NCI-H2196 treated with DMSO at 0.1 percent for 48 hours (cell line): ENCODE data around the gene SPRY4.
"Not testable (repeated sequence)": the region's sequence is repeated elsewhere in the genome, so short reads cannot be mapped to it uniquely, and the experiment has no call there.

ENCODE experiments used
- DNase-seq: peaks from one replicate; lab custom pipeline; 2025; ENCODE audit not compliant: unreplicated experiment; lab: John Stamatoyannopoulos, UW

The SPRY4 gene, protein sequence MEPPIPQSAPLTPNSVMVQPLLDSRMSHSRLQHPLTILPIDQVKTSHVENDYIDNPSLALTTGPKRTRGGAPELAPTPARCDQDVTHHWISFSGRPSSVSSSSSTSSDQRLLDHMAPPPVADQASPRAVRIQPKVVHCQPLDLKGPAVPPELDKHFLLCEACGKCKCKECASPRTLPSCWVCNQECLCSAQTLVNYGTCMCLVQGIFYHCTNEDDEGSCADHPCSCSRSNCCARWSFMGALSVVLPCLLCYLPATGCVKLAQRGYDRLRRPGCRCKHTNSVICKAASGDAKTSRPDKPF

DNA sequence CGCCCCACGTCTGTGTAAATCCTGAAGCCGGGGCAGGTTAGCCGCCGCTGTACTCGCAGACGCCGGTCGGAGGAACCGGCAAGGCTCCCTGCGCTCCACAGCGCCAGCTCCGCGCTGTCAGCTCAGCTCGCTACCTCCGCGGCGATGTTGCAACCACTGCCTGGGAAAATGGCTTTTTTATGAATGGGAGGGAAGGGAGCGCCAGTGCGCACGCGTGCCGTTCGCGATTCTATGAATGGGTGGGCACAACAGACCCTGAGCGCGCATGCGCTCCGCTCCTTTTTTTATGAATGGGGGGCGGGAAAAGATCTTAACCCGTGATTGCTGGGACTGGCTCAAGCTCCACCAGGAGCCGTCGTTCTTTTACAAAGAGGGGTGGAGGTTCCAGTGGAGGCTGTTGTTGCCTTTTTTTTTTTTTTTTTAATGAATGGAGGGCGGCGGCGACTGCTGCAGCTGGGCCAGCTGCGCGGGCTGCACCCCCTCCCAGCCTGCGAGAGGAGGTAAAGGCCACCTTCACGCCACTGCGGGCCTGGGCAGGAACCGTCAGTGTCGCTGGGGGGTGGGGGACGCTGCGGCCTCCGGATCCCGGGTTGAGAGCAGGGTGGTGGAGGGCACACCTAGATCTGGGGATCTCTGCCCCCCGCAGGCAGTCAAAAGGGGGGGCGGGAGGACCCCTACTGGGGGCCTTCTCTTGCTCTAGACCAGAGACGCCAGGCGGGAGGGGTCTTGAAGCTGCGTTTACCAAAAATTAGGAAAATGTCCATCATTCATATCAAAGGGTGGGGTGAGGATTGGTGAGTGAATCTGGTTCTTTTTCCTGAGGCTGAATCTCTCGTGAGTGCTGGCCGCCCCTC, at the start of gene SPRY4:
Gene SPRY4 (minus strand): TSS at position 151 of the 854 bp plus-strand sequence. CDS start 9,913 bp downstream, outside the sequence.
- DNase-seq = peak; percentile 98

DNA sequence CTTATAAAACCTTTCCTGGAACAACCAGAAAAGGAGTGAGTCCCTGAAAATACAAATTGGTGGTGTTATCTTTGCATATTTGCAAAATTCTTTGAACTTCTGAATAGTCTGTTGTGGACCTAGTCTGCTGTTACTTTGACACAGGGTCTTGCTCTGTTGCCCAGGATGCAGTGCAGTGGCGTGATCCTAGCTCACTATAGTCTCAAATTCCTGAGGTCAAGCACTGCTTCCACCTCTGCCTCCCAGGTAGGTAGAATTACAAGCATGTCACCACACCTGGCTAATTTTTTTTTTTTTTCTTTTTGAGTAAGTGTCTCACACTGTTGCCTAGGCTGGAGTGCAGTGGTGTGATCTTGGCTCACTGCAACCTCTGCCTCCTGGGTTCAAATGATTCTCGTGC, 43.7 kb upstream of the SPRY4 start:
- DNase-seq = no peak

GRCh38 chr5:142366007-142366406, 41.2 kb upstream of the SPRY4 start:
- DNase-seq = no peak

DNA sequence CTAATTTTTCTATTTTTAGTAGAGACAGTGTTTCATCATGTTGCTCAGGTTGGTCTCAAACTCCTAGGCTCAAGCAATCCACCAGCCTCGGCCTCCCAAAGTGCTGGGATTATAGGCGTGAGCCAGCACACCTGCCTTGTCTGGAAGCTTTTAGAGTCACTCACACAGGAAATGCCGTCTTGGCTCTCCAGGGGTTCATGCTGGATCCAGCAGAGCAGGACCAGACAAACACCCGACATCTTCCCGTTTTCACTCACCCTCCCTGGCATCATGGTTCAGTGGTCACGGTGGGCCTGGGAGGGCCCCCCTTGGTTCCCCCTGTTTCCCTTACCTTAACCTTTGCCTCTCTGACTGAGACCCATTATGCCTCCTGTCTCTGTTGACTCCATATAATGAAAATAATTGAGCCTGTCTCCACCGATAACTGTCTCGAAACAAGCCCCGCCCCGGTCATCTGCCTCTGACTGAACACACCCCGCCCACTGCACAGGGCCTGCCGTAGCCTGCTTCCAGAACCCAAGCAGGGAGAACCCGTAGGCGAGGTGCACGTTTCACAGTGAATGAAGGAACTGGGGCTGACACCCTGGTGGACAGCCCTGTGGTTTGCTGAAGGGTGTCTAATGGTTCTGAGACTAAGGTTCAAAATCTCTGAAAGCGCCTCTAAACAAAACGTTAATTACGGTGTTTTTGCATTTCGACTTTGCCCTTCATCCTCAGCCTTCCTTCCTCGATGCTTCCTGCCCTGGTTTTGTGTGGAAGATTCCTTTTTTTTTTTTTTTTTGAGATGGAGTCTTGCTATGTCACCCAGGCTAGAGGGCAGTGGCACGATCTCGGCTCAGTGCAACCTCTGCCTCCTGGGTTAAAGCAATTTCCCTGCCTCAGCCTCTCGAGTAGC, 39.7 kb upstream of the SPRY4 start:
- DNase-seq = peak; percentile 88

DNA sequence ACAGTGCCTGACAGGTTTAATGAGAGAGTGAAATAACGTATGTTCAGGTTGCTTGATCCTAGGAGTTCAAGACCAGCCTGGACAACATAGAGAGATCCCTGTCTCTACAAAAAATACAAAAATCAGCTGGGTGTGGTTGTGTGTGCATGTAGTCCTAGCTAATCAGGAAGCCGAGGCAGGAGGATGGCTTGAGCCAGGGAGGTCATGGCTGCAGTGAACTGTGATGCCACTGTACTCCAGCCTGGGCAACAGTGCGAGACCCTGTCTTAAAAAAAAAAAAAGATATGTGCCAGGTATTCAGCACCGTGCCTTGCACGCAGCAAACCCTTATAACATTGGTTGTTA, 38.8 kb upstream of the SPRY4 start:
- no peak for DNase-seq

- DNase-seq = not testable (repeated sequence)
Measured at GRCh38 chr5:142362193-142362592, 37.4 kb upstream of the SPRY4 start.

DNA sequence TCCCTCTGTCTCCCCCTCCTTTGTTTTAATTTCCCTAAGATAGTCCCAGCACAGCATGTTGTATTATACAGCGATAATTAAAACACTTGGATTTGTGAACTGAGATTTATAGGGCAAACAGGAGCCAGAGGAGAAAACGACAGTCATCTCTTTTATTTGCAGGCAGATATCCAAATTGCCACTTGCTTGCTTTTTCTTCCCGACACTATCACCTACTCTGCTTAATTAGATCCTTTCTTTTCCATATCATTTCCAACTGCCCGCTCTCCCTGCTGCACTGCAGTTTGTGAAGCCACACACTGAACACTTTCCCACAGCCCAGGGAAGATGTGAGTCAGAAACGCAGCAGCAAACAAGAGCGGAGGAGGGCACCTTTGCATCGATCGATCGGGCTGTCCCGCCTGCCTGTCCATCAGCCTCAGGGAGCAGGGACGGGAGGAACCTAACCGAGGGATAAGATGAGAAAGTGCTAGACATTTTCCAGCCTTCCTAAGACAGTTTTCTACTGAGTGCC, 35.8 kb upstream of the SPRY4 start:
- DNase-seq = no peak

DNA sequence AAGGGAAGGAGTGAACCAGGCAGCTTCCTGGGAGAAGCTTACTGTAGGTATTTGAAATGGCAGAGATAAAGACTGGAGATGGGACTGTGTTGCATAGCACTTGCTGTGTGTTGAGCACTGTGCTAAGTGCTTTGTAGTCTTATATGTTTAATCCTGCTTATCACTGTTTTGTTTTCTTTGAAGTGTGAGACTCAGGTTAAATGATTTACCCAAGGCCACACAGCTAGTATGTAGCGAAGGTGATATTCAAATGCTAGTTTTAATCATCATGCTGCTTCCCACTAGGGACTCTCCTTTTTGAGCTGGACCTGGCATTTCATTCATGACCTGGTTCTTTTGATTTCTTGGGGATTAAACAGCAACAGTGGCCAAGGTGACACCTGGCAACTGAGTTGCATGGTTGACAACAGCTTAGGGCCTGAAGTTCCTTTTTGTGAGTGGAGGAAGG, 35.3 kb upstream of the SPRY4 start:
- DNase-seq = no peak

DNA sequence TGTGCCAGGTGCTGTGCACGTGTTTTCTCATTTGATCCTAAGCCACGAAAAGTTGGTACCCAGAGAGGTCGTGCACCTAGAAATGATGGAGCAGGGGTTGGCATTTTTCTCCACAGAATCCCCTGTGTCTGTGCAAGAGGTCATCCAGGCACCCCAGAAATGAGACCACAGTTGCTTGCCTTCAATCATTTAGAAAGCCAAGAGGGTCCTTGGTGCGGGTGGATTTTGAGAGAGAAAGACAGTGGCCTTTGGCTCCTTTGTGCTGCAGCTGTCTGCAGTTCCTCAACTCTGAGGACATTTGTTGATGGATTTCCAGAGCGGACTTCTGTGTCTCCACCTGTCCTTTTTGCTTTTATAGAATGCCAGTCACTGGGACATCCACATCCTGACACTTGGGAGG, 33.8 kb upstream of the SPRY4 start:
- DNase-seq = no peak

DNA sequence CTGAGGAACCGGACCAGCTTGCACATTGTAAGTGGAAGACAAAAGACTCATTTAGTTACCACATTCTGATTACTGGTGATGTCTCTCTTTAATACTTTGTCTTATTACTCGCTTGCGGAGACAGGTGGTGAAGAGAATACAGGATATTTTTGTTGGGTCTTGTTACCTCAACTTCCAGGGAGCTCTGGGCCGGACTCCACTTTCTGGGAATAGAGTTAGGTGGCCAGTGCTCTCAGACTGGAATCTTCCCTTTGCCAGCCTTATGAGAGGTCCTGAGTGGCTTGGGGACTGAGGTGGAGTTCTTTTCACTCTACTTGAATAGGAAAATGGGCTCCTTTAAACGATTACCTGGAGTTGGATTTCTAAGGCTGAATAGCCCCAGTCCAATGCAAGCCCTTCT, 33.3 kb upstream of the SPRY4 start:
- DNase-seq = no peak

DNA sequence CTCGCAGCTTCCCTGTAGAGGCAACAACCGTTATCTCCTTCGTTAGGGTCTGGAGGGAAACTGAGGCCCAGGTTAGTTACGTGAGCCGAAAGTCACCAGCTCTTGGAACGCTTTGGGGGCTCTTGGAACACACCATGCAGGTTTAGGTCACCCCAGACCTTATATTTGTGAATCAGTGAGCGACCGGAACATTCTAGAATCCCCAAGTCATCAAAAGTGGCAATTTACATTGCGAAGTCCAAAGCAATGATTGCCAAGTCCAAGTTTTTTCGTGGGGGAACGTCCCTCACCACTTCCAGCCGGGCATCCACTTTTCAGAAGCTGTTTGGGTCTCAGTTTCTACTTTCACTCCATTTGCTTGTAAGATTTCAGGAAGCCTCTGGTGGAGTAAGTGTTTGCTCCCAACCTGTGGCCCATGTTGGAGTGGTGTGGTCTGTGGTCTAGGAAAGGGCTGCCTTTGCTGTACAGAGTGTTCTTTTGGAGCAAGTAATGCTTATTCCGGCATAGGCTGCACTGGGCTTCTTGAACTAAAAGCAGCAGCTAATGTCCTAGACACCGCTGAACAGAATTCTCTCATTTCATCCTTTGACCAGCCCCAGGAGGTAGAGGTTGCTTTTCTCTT, 32.8 kb upstream of the SPRY4 start:
- no peak for DNase-seq

DNA sequence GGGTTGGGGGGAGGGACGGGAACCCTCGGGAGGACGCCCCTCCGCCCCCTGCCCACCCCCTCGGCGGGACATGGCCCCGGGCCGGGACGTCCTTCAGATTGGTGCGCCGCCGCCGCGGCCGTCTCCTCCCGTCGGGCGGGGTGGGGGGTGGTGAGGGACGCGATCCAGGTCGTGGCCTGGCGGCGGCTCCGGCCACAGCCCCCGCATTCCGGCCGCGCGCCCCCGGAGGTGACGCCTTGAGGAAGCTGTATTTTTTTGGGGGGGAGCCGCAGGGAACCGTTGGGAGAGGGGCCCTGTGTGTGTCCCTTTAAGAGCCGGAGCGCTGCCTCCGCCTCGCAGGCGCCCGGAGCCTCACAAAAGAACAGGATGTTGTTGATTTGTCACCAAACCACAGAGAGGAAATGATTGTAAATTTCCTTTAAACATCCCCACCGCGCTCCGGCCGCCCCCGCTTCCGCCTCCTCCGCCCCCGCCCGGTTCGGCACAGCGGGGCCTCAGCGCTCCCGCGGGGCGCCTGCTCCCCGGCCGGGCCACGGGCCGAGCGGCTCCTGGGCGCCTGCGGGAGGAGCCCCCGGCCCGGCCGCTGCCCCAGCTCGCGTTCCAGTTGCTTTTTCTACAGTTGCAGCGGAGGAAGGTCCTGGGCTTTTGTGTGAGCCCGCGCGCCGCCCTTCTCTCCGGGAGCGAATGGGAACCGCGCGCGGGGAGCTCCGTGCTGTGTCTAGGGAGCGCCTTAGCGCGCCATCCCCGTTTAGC, 32.1 kb upstream of the SPRY4 start:
- DNase-seq = peak; percentile 70

DNA sequence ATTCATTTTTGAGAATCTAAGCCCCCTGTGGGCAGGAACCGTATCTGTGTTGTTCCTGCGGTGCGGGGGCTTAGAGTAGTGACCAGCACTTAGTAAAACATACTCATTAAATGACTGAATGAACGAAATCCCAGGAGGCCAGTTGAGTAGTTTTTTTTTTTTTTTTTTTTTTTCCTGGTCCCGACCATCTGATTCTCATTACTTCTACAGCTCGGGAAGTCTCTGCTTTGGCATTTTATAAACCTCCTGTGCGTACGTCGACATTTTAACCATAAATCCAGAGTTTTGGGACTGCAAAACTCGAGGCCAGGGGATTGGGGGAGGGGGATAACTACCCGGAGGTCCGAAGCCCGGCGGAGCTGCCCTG, 31.5 kb upstream of the SPRY4 start:
- no peak for DNase-seq

- no peak for DNase-seq
Measured at GRCh38 chr5:142353071-142353472, 28.3 kb upstream of the SPRY4 start.

- no peak for DNase-seq
Measured at GRCh38 chr5:142350021-142350420, 25.2 kb upstream of the SPRY4 start.

DNA sequence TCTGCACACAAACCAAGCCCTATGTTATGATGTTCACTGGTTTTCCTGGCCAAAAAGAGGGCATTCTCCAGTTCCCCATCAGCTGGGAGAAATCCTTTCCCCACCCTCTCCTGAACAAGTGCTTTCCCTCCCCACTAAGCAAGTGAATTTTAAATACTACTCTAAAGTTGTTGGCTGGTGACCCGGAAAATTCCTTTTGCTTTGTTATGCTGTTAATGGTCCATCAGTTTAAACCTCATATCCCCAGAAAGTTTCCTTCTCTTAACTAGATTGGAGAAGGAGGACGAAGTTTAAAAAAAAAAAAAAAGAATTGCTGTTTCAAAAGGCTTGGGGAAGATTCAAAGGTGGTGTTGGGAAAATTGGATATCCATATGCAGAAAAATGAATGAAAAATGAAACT, 21.9 kb upstream of the SPRY4 start:
- DNase-seq = no peak

- DNase-seq = not testable (repeated sequence)
Measured at GRCh38 chr5:142344915-142345314, 20.1 kb upstream of the SPRY4 start.

DNA sequence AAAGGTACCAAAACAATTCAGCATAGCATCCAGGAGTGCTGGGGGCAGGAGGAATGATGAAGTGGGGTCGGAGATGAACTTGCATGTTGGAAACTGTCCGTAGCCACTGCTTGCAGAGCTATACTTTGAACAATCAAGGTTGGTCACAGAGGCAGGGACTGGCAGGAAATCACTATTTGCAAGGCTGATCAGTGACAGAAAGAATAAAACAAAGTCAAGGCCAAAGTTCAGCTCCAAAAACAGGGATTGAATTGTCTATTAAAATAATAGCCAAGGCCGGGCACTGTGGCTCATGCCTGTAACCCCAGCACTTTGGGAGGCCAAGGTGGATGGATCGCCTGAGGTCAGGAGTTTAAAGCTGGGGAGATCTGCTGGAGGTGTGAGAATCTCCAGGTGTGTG, 18.7 kb upstream of the SPRY4 start:
- DNase-seq = no peak

GRCh38 chr5:142342128-142342981, 17.5 kb upstream of the SPRY4 start:
- DNase-seq = no peak
